IMR-90 (cell line): ENCODE measurements around the gene SMIM12. TPM values are rescaled to one million over a fixed set of nuclear protein-coding genes. Genes with fewer than 3 reads are reported as not detected.

ENCODE experiments used
- ATAC-seq: fragments of 200-7000 bp; cut with Tn5 transposase; 2 replicates; pipeline ENCODE4 v1.9.1; 2020; ENCODE audit warnings: low read depth, mild to moderate bottlenecking, moderate library complexity
- BruUV-seq: library from RNA; stranded (reverse); fragments of 400-500 nt; replicated peaks from 2 replicates; lab custom pipeline; 2021; lab: Mats Ljungman, UMichigan
- CTCF ChIA-PET: fragments of 300-600 bp; formaldehyde crosslinking; extraction: SDS; loops from one replicate; lab custom pipeline; 2021; ENCODE audit warnings: antibody characterized with exemption; lab: Yijun Ruan, JAX
- POLR2A ChIA-PET: fragments of 300-600 bp; sonication (Branson Sonifier 250); formaldehyde crosslinking; loops from one replicate; lab custom pipeline; 2022; ENCODE audit warnings: antibody characterized with exemption; ENCODE audit not compliant: unreplicated experiment; lab: Charles Lee
- DNase-seq: peaks from one replicate; pipeline ENCODE4 v3.0.0; 2013
- H2AFZ ChIP-seq: replicated peaks from 2 replicates; pipeline ENCODE3; 2013; ENCODE audit warnings: low read length, mild to moderate bottlenecking; ENCODE audit not compliant: poor library complexity
- H2AK5ac ChIP-seq: 2 replicates; pipeline ENCODE4 v1.6.1; 2013; ENCODE audit warnings: low read depth, low read length, inconsistent platforms
- H2AK9ac ChIP-seq: replicated peaks from 2 replicates; pipeline ENCODE3; 2013; ENCODE audit warnings: mild to moderate bottlenecking, low read depth, low read length, moderate library complexity; ENCODE audit not compliant: poor library complexity
- H2BK120ac ChIP-seq: 2 replicates; pipeline ENCODE4 v1.6.1; 2013; ENCODE audit warnings: low read depth, low read length, inconsistent platforms
- H2BK15ac ChIP-seq: 3 replicates; pipeline ENCODE4 v1.6.1; 2013; ENCODE audit warnings: low read depth, low read length, inconsistent platforms
- H2BK20ac ChIP-seq: 2 replicates; pipeline ENCODE4 v1.6.1; 2013; ENCODE audit warnings: low read depth, mild to moderate bottlenecking, inconsistent platforms, low read length, moderate library complexity
- H2BK5ac ChIP-seq: 2 replicates; pipeline ENCODE4 v1.6.1; 2013; ENCODE audit warnings: mild to moderate bottlenecking, low read depth, low read length, inconsistent platforms; ENCODE audit not compliant: poor library complexity, severe bottlenecking
- H3K14ac ChIP-seq: replicated peaks from 2 replicates; pipeline ENCODE4 v1.6.1; 2013; ENCODE audit warnings: low read depth, low read length, inconsistent platforms
- H3K18ac ChIP-seq: 2 replicates; pipeline ENCODE4 v1.6.1; 2013; ENCODE audit warnings: low read depth, low read length, control low read depth
- H3K23ac ChIP-seq: 2 replicates; pipeline ENCODE4 v1.6.1; 2013; ENCODE audit warnings: low read depth, low read length, inconsistent platforms
- H3K27ac ChIP-seq: 2 replicates; pipeline ENCODE4 v1.5.1; 2013; ENCODE audit warnings: mild to moderate bottlenecking, control low read depth, low read length; ENCODE audit not compliant: insufficient read depth
- H3K27me3 ChIP-seq: 2 replicates; pipeline ENCODE4 v1.6.1; 2013; ENCODE audit warnings: low read length; ENCODE audit not compliant: control insufficient read depth, insufficient read depth
- H3K36me3 ChIP-seq: 2 replicates; pipeline ENCODE4 v1.6.1; 2013; ENCODE audit warnings: low read length, mixed read lengths; ENCODE audit not compliant: control insufficient read depth, insufficient read depth
- H3K4ac ChIP-seq: 2 replicates; pipeline ENCODE4 v1.6.1; 2013; ENCODE audit warnings: low read depth, low read length, inconsistent platforms
- H3K4me1 ChIP-seq: 2 replicates; pipeline ENCODE4 v1.6.1; 2013; ENCODE audit warnings: low read length, mixed read lengths; ENCODE audit not compliant: control insufficient read depth, insufficient read depth
- H3K4me2 ChIP-seq: 2 replicates; pipeline ENCODE4 v1.6.1; 2013; ENCODE audit warnings: low read depth, mild to moderate bottlenecking, control low read depth, low read length, moderate library complexity
- H3K4me3 ChIP-seq: 2 replicates; pipeline ENCODE4 v1.5.1; 2013; ENCODE audit warnings: low read depth, mild to moderate bottlenecking, control low read depth, low read length, moderate library complexity; ENCODE audit not compliant: insufficient read depth
- H3K56ac ChIP-seq: 2 replicates; pipeline ENCODE4 v1.6.1; 2013; ENCODE audit warnings: low read length, inconsistent platforms; ENCODE audit not compliant: insufficient read depth; ENCODE audit errors: extremely low read depth
- H3K79me1 ChIP-seq, 2 experiments: 2 replicates each; pipeline ENCODE4 v1.6.1; 2013; ENCODE audit warnings: low read length in 2 of 2, inconsistent platforms in 1 of 2, low read depth in 1 of 2
- H3K9ac ChIP-seq: 2 replicates; pipeline ENCODE4 v1.6.1; 2013; ENCODE audit warnings: low read depth, low read length, control low read depth
- H3K9me1 ChIP-seq: 2 replicates; pipeline ENCODE4 v1.6.1; 2013; ENCODE audit warnings: low read length, inconsistent platforms; ENCODE audit not compliant: insufficient read depth
- H3K9me3 ChIP-seq: 2 replicates; pipeline ENCODE4 v1.6.1; 2013; ENCODE audit warnings: low read length; ENCODE audit not compliant: control insufficient read depth, insufficient read depth
- H4K20me1 ChIP-seq: 2 replicates; pipeline ENCODE4 v1.6.1; 2013; ENCODE audit warnings: low read length, inconsistent platforms; ENCODE audit not compliant: insufficient read depth
- H4K5ac ChIP-seq: 2 replicates; pipeline ENCODE4 v1.6.1; 2013; ENCODE audit warnings: mild to moderate bottlenecking, low read depth, low read length, control low read depth
- H4K8ac ChIP-seq, 2 experiments: 2 replicates each; pipeline ENCODE4 v1.6.1; 2013; ENCODE audit warnings: low read depth in 2 of 2, low read length in 2 of 2, control low read depth in 1 of 2, inconsistent platforms in 1 of 2
- H4K91ac ChIP-seq: 2 replicates; pipeline ENCODE4 v1.6.1; 2013; ENCODE audit warnings: low read depth, low read length, inconsistent platforms; ENCODE audit not compliant: insufficient read depth
- BHLHE40 ChIP-seq: fragments of 150-350 bp; IDR thresholded peaks from 2 replicates; pipeline ENCODE4 v1.6.1; 2016; ENCODE audit warnings: mild to moderate bottlenecking, low read depth, low read length
- CEBPB ChIP-seq: IDR thresholded peaks from 2 replicates; pipeline ENCODE4 v1.6.1; 2012; ENCODE audit warnings: low read depth, low read length, improper control_type of control experiment
- CHD1 ChIP-seq: IDR thresholded peaks from 2 replicates; pipeline ENCODE4 v1.6.1; 2012; ENCODE audit warnings: low read depth, low read length, improper control_type of control experiment
- ELK1 ChIP-seq: fragments of 150-350 bp; IDR thresholded peaks from 2 replicates; pipeline ENCODE4 v1.6.1; 2016; ENCODE audit warnings: low read depth, mild to moderate bottlenecking, low read length, moderate library complexity, borderline replicate concordance
- FOS ChIP-seq: fragments of 150-350 bp; IDR thresholded peaks from 2 replicates; pipeline ENCODE4 v1.6.1; 2016; ENCODE audit warnings: low read depth, low read length
- MXI1 ChIP-seq: IDR thresholded peaks from 2 replicates; pipeline ENCODE4 v1.6.1; 2012; ENCODE audit warnings: low read depth, mild to moderate bottlenecking, low read length, moderate library complexity, borderline replicate concordance
- POLR2A ChIP-seq: IDR thresholded peaks from 2 replicates; pipeline ENCODE4 v1.6.1; 2012; ENCODE audit warnings: mild to moderate bottlenecking, low read depth, low read length
- RAD21 ChIP-seq: IDR thresholded peaks from 2 replicates; pipeline ENCODE4 v1.6.1; 2012; ENCODE audit warnings: low read length, improper control_type of control experiment
- RCOR1 ChIP-seq: IDR thresholded peaks from 2 replicates; pipeline ENCODE4 v1.6.1; 2012; ENCODE audit warnings: mild to moderate bottlenecking, low read length, improper control_type of control experiment; ENCODE audit not compliant: insufficient replicate concordance
- RFX5 ChIP-seq: IDR thresholded peaks from 2 replicates; pipeline ENCODE4 v1.8.0; 2012; ENCODE audit warnings: low read depth, mild to moderate bottlenecking, low read length, moderate library complexity
- SMC3 ChIP-seq: fragments of 150-350 bp; IDR thresholded peaks from 2 replicates; pipeline ENCODE4 v1.6.1; 2016; ENCODE audit warnings: low read depth, mild to moderate bottlenecking, antibody characterized with exemption, low read length, moderate library complexity
- USF2 ChIP-seq: fragments of 150-350 bp; IDR thresholded peaks from 2 replicates; pipeline ENCODE4 v1.6.1; 2017; ENCODE audit warnings: mild to moderate bottlenecking, antibody characterized with exemption, low read length, low read depth
- WGBS, 2 experiments: methylation state at CpG; one replicate each; pipeline versions ENCODE4 v1.1.5 to v1.1.7; 2013; ENCODE audit warnings: missing lambda C conversion rate in 2 of 2; ENCODE audit not compliant: insufficient read length in 1 of 2; ENCODE audit errors: extremely low coverage in 2 of 2; 5-methylcytosine and 5-hydroxymethylcytosine counted together
- dilution Hi-C: fragments of 300-500 bp; cut with HindIII; formaldehyde crosslinking; loops from one replicate; pipeline ENCODE4 v1.14.3; 2018; ENCODE audit warnings: low sequenced_read_pairs; ENCODE audit not compliant: unreplicated experiment
- in situ Hi-C: fragments of 300-500 bp; cut with MboI; formaldehyde crosslinking; loops from 3 replicates; pipeline ENCODE4 v1.14.3; 2019; ENCODE audit warnings: low sequenced_read_pairs, inconsistent platforms, mixed read lengths
- intact Hi-C: fragments of 100-400 bp; cut with micrococcal nuclease; formaldehyde crosslinking; loops from 2 replicates; pipeline ENCODE4 v1.10.0; 2022
- polyA plus RNA-seq, 3 experiments: library from polyadenylated mRNA; depleted of rRNA; stranded (reverse); fragments of >200 nt; gene quantifications; 2 replicates each; pipeline ENCODE4 v1.2.3, GENCODE V29; 2012; ENCODE audit warnings: low replicate concordance in 1 of 3
- total RNA-seq: library from RNA; depleted of rRNA; stranded (reverse); fragments of >200 nt; gene quantifications from 2 replicates; pipeline ENCODE4 v1.2.3, GENCODE V29; 2012
- TF ChIP-seq, protein P1 (sequence below): conservative IDR thresholded peaks from 2 replicates; pipeline ENCODE4 v1.5.1; 2012; ENCODE audit warnings: mild to moderate bottlenecking, low read depth, low read length, improper control_type of control experiment

Gene SMIM12
- total and polyA plus RNA-seq, 2 of the 4 experiments (the other 2 are of a cell fraction), result 31.9 to 44.4 TPM

GRCh38 chr1:34828611-34829010 is 30.9 kb downstream of the SMIM12 start:
- Histone ChIP-seq H3K36me3 (no peaks in the 10 kb centered on the region), H2BK5ac (no peak overlapping the region), H3K18ac (no peak overlapping the region), H3K4me1 (no peaks in the 10 kb centered on the region), H3K4me2 (no peak overlapping the region), H4K8ac (no peak overlapping the region), H4K91ac (no peak overlapping the region), H4K20me1 (no peaks in the 10 kb centered on the region), H3K4ac (no peak overlapping the region), H3K4me3 (no peak overlapping the region), H3K27me3 (no peaks in the 10 kb centered on the region), H3K9ac (no peak overlapping the region), H3K14ac (no peak overlapping the region), H2AFZ (no peak overlapping the region), H3K27ac (no peak overlapping the region), H2BK120ac (no peak overlapping the region), H3K9me3 (no peaks in the 10 kb centered on the region), H2AK9ac (no peak overlapping the region), H2AK5ac (no peak overlapping the region), H2BK15ac (no peak overlapping the region), H3K23ac (no peak overlapping the region), H3K56ac (no peak overlapping the region), H3K9me1 (no peaks in the 10 kb centered on the region; the same call in 1 of the 2 replicates), H4K5ac (no peak overlapping the region), H2BK20ac (no peak overlapping the region), H3K79me1 (no peaks in the 10 kb centered on the region)
- intact Hi-C loops (no loop called here), in situ Hi-C loops (no loop called here), dilution Hi-C loops (no loop called here)
- ChIA-PET CTCF (no interaction called here), POLR2A (no interaction called here)
- no TSS peak for BruUV-seq
- no peak for DNase-seq
- TF ChIP-seq ELK1 (no peak), USF2 (no peak), RAD21 (no peak), FOS (no peak), SMC3 (no peak), POLR2A (no peak), CHD1 (no peak), BHLHE40 (no peak), CEBPB (no peak), MXI1 (no peak), RCOR1 (no peak), RFX5 (no peak)
- TF ChIP-seq, protein P1, sequence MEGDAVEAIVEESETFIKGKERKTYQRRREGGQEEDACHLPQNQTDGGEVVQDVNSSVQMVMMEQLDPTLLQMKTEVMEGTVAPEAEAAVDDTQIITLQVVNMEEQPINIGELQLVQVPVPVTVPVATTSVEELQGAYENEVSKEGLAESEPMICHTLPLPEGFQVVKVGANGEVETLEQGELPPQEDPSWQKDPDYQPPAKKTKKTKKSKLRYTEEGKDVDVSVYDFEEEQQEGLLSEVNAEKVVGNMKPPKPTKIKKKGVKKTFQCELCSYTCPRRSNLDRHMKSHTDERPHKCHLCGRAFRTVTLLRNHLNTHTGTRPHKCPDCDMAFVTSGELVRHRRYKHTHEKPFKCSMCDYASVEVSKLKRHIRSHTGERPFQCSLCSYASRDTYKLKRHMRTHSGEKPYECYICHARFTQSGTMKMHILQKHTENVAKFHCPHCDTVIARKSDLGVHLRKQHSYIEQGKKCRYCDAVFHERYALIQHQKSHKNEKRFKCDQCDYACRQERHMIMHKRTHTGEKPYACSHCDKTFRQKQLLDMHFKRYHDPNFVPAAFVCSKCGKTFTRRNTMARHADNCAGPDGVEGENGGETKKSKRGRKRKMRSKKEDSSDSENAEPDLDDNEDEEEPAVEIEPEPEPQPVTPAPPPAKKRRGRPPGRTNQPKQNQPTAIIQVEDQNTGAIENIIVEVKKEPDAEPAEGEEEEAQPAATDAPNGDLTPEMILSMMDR, result no peak
- WGBS, 2 experiments, result no CpG with 5 or more reads among the region's 2 CpGs
- no peak for ATAC-seq
